ENCODE data around the gene SLC36A3.
"Not testable (repeated sequence)": the region's sequence is repeated elsewhere in the genome, so short reads cannot be mapped to it uniquely, and the experiment has no call there.

Gene SLC36A3

GRCh38 chr5:151248651-151249050, 54.9 kb downstream of the SLC36A3 start:
- TF ChIP-seq POLR2AphosphoS5 (IDR thresholded peaks at IDR 0.05; ENCODE audit: low read depth, low read length) (no peak), PAX5 (IDR thresholded peaks at IDR 0.05; ENCODE audit: insufficient read depth, low read length, severe bottlenecking) (no peak)
- DNase-seq (ENCODE audit: insufficient read length, low spot score) (no peak), FAIRE-seq (no peak)

GRCh38 chr5:151245680-151246219, 57.8 kb downstream of the SLC36A3 start:
- FAIRE-seq = no peak
- TF ChIP-seq TAF1 (IDR thresholded peaks at IDR 0.05; ENCODE audit: low read depth, low read length) (no peak), POLR2AphosphoS5 (IDR thresholded peaks at IDR 0.05; ENCODE audit: low read depth, low read length) (no peak), POLR2A (IDR thresholded peaks at IDR 0.05; ENCODE audit: low read depth, low read length) (no peak), POU2F2 (IDR thresholded peaks at IDR 0.05; ENCODE audit: low read depth, low read length) (no peak), SPI1 (IDR thresholded peaks at IDR 0.05; ENCODE audit: low read depth, low read length) (no peak), PAX5 (IDR thresholded peaks at IDR 0.05; ENCODE audit: insufficient read depth, low read length, severe bottlenecking) (no peak)

GRCh38 chr5:151244206-151244605, 59.4 kb downstream of the SLC36A3 start:
- no peak for DNase-seq (ENCODE audit: insufficient read length, low spot score)
- FAIRE-seq = no peak
- TF ChIP-seq TAF1 (IDR thresholded peaks at IDR 0.05; ENCODE audit: low read depth, low read length) (no peak), POU2F2 (IDR thresholded peaks at IDR 0.05; ENCODE audit: low read depth, low read length) (no peak), POLR2AphosphoS5 (IDR thresholded peaks at IDR 0.05; ENCODE audit: low read depth, low read length) (no peak), SPI1 (IDR thresholded peaks at IDR 0.05; ENCODE audit: low read depth, low read length) (no peak), POLR2A (IDR thresholded peaks at IDR 0.05; ENCODE audit: low read depth, low read length) (no peak), PAX5 (IDR thresholded peaks at IDR 0.05; ENCODE audit: insufficient read depth, low read length, severe bottlenecking) (no peak)

More at GRCh38 chr5:151245680-151246219, 57.8 kb downstream of the SLC36A3 start:
- DNase-seq (ENCODE audit: insufficient read length, low spot score) = no peak

- DNase-seq (ENCODE audit: insufficient read length, low spot score) (no peak), FAIRE-seq (no peak)
- TF ChIP-seq TAF1 (IDR thresholded peaks at IDR 0.05; ENCODE audit: low read depth, low read length) (no peak), POLR2A (IDR thresholded peaks at IDR 0.05; ENCODE audit: low read depth, low read length) (no peak), POU2F2 (IDR thresholded peaks at IDR 0.05; ENCODE audit: low read depth, low read length) (no peak), POLR2AphosphoS5 (IDR thresholded peaks at IDR 0.05; ENCODE audit: low read depth, low read length) (no peak), PAX5 (IDR thresholded peaks at IDR 0.05; ENCODE audit: insufficient read depth, low read length, severe bottlenecking) (no peak), SPI1 (IDR thresholded peaks at IDR 0.05; ENCODE audit: low read depth, low read length) (no peak)
These were observed 60.0 kb downstream of the SLC36A3 start for GRCh38 chr5:151243564-151243963.

GRCh38 chr5:151243127-151243526, 60.4 kb downstream of the SLC36A3 start:
- no peak for TF ChIP-seq POLR2A (IDR thresholded peaks at IDR 0.05; ENCODE audit: low read depth, low read length)
- no peak for TF ChIP-seq SPI1 (IDR thresholded peaks at IDR 0.05; ENCODE audit: low read depth, low read length)
- TF ChIP-seq POU2F2 (IDR thresholded peaks at IDR 0.05; ENCODE audit: low read depth, low read length) = no peak
- no peak for TF ChIP-seq TAF1 (IDR thresholded peaks at IDR 0.05; ENCODE audit: low read depth, low read length)
- no peak for TF ChIP-seq PAX5 (IDR thresholded peaks at IDR 0.05; ENCODE audit: insufficient read depth, low read length, severe bottlenecking)
- no peak for DNase-seq (ENCODE audit: insufficient read length, low spot score)
- peak; percentile 26 for FAIRE-seq

GRCh38 chr5:151240924-151241635, 62.5 kb downstream of the SLC36A3 start:
- DNase-seq (ENCODE audit: insufficient read length, low spot score) (no peak), FAIRE-seq (peak; percentile 68)
- no peak for TF ChIP-seq PAX5 (IDR thresholded peaks at IDR 0.05; ENCODE audit: insufficient read depth, low read length, severe bottlenecking)
- 0 out of 2 replicates have a peak, but pooled peaks have one; percentile 35 for TF ChIP-seq POU2F2 (IDR thresholded peaks at IDR 0.05; ENCODE audit: low read depth, low read length)
- TF ChIP-seq SPI1 (IDR thresholded peaks at IDR 0.05; ENCODE audit: low read depth, low read length) = no peak
- no peak for TF ChIP-seq TAF1 (IDR thresholded peaks at IDR 0.05; ENCODE audit: low read depth, low read length)
- no peak for TF ChIP-seq POLR2AphosphoS5 (IDR thresholded peaks at IDR 0.05; ENCODE audit: low read depth, low read length)
- TF ChIP-seq POLR2A (IDR thresholded peaks at IDR 0.05; ENCODE audit: low read depth, low read length) = no peak

- not testable (repeated sequence) for DNase-seq (ENCODE audit: insufficient read length, low spot score); FAIRE-seq
These were observed 63.2 kb downstream of the SLC36A3 start for GRCh38 chr5:151240268-151240835.

- peak; percentile 80 for FAIRE-seq
- DNase-seq (ENCODE audit: insufficient read length, low spot score) = no peak
These were observed 64.2 kb downstream of the SLC36A3 start for GRCh38 chr5:151239237-151239861.

GRCh38 chr5:151238303-151238741, 65.2 kb downstream of the SLC36A3 start:
- DNase-seq (ENCODE audit: insufficient read length, low spot score) (no peak), FAIRE-seq (peak; percentile 88)
- no peak for TF ChIP-seq POLR2A (IDR thresholded peaks at IDR 0.05; ENCODE audit: low read depth, low read length)
- peak; percentile 57; the same call in 1 of the 2 replicates for TF ChIP-seq POU2F2 (IDR thresholded peaks at IDR 0.05; ENCODE audit: low read depth, low read length)
- TF ChIP-seq PAX5 (IDR thresholded peaks at IDR 0.05; ENCODE audit: insufficient read depth, low read length, severe bottlenecking) = no peak
- TF ChIP-seq SPI1 (IDR thresholded peaks at IDR 0.05; ENCODE audit: low read depth, low read length) = no peak

More at GRCh38 chr5:151239237-151239861, 64.2 kb downstream of the SLC36A3 start:
- TF ChIP-seq POLR2AphosphoS5 (IDR thresholded peaks at IDR 0.05; ENCODE audit: low read depth, low read length) (no peak), POU2F2 (IDR thresholded peaks at IDR 0.05; ENCODE audit: low read depth, low read length) (no peak), PAX5 (IDR thresholded peaks at IDR 0.05; ENCODE audit: insufficient read depth, low read length, severe bottlenecking) (no peak), SPI1 (IDR thresholded peaks at IDR 0.05; ENCODE audit: low read depth, low read length) (no peak), POLR2A (IDR thresholded peaks at IDR 0.05; ENCODE audit: low read depth, low read length) (no peak), TAF1 (IDR thresholded peaks at IDR 0.05; ENCODE audit: low read depth, low read length) (no peak)

Measured in GM12891 (cell line).